ENCODE measurements around the gene DNAAF8. TPM values are rescaled to one million over a fixed set of nuclear protein-coding genes. Genes with fewer than 3 reads are reported as not detected.
A peak's percentile ranks its signal among the peaks of the same experiment; 100 is the strongest.

DNAAF8 gene
- polyA plus RNA-seq, 1 of the 3 experiments (the other 2 are of a cell fraction), result 3.1 TPM

- TF ChIP-seq NFIC (IDR thresholded peaks at IDR 0.05; ENCODE audit: borderline replicate concordance), result no peak
- no peak for TF ChIP-seq RAD21 (IDR thresholded peaks at IDR 0.05; ENCODE audit: low read length)
- no peak for TF ChIP-seq YY1 (IDR thresholded peaks at IDR 0.05; ENCODE audit: low read depth)
- TF ChIP-seq SMC3 (IDR thresholded peaks at IDR 0.05; ENCODE audit: low read depth, low read length), result no peak
- TF ChIP-seq REST (IDR thresholded peaks at IDR 0.05; ENCODE audit: low read depth, low read length), result no peak
- TF ChIP-seq GATA2 (CRISPR knock-in tag; IDR thresholded peaks at IDR 0.05), result no peak
- TF ChIP-seq, protein P1, sequence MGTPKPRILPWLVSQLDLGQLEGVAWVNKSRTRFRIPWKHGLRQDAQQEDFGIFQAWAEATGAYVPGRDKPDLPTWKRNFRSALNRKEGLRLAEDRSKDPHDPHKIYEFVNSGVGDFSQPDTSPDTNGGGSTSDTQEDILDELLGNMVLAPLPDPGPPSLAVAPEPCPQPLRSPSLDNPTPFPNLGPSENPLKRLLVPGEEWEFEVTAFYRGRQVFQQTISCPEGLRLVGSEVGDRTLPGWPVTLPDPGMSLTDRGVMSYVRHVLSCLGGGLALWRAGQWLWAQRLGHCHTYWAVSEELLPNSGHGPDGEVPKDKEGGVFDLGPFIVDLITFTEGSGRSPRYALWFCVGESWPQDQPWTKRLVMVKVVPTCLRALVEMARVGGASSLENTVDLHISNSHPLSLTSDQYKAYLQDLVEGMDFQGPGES (IDR thresholded peaks at IDR 0.05; ENCODE audit: low read depth, low read length), result no peak
Measured at GRCh38 chr16:4768549-4769305, 34.4 kb downstream of the DNAAF8 start (continued).

DNA sequence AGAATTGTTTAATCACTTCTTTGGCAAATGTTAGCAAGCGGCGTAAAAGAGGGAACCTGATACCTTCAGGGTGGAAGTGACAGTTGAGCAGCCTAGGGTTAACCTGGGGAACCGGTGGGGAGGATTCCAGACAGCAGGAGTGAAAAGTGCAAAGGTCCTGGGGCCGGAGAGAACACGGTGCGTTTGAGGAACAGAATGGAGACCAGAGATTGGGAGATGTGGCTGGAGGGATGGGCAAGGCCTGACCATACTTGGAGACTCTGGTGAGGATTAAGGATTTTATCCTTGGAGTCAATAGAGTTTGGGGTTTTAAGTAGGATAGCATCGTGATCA, 34.9 kb downstream of the DNAAF8 start:
- Histone ChIP-seq H3K4me1 (ENCODE audit: control insufficient read depth in 1 of 2, insufficient read depth in 2 of 2, low read depth in 1 of 2, low read length in 1 of 2) (peaks cover 5 to 23% of the 10 kb centered on the region in 2 experiments; a peak in 2 of 4 replicates), H3K36me3 (replicated peaks in 1 of 2; ENCODE audit: control insufficient read depth in 1 of 2, insufficient read depth in 2 of 2, low read length in 1 of 2) (peaks cover 0 to 2% of the 10 kb centered on the region in 2 experiments), H3K9me2 (no peaks in the 10 kb centered on the region), H4K20me1 (ENCODE audit: insufficient read depth) (no peaks in the 10 kb centered on the region), H3K27me3 (ENCODE audit: insufficient read depth) (no peaks in the 10 kb centered on the region), H3K4me3 (ENCODE audit: low read depth in 2 of 2, low read length in 1 of 2) (peak overlapping the region in 1 of 2 experiments; percentile 58; a peak in 2 of 4 replicates), H3K4me2 (peak overlapping the region; percentile 78), H3K79me2 (ENCODE audit: insufficient read depth) (peaks cover 26% of the 10 kb centered on the region), H3F3A (replicated peaks; ENCODE audit: insufficient read depth) (peaks cover 6% of the 10 kb centered on the region), H3K9me3 (no peaks in the 10 kb centered on the region), H3K9ac (no peak overlapping the region), H3K27ac (ENCODE audit: low read depth in 2 of 2, low read length in 1 of 2) (peak overlapping the region in 1 of 2 experiments; percentile 75; a peak in 1 of 4 replicates), H2AFZ (ENCODE audit: low read depth) (peak overlapping the region; percentile 88; the same call in 1 of the 2 replicates)
- CTCF ChIA-PET, result no interaction called here
- DNase-seq, result no peak
- POLR2A ChIA-PET, result interaction anchor here (1.3 to 2.8 kb wide), 4 partner anchors 9 to 35 kb away, joined by 3 to 16 read pairs (median 6); partner anchors contain the start of genes ANKS3, DNAAF8 and ROGDI
- 83% methylated on average over 7 of the region's 7 CpGs for WGBS (ENCODE audit: low lambda C conversion rate)
- TF ChIP-seq RAD21 (IDR thresholded peaks at IDR 0.05; ENCODE audit: low read length) (no peak), FOXM1 (IDR thresholded peaks at IDR 0.05; ENCODE audit: low read depth) (no peak), PBX3 (IDR thresholded peaks at IDR 0.05) (no peak), NFIC (IDR thresholded peaks at IDR 0.05; ENCODE audit: borderline replicate concordance) (no peak), REST (IDR thresholded peaks at IDR 0.05; ENCODE audit: low read depth, low read length) (no peak)

Measured in SK-N-SH (cell line).